Heart left ventricle (tissue), 13 donors: Measurements from ENCODE around the gene DNAH7.

ENCODE experiments used
- CTCF ChIP-seq, 12 donors: fragments of 200-600 bp; sonication (generic) in 4 of 12; IDR thresholded peaks; one replicate each; pipeline versions ENCODE4 v1.5.0 to v1.8.0; 2018 to 2022; ENCODE audit warnings: antibody characterized with exemption in 12 of 12, mild to moderate bottlenecking in 5 of 12
- POLR2A ChIP-seq, 2 donors: fragments of 450-650 bp; IDR thresholded peaks; one replicate each; pipeline ENCODE4 v1.6.1; 2017; ENCODE audit warnings: antibody characterized with exemption in 2 of 2, mild to moderate bottlenecking in 2 of 2, moderate library complexity in 2 of 2
- donor health status: ischemic (EF 13 %, LVEDD 7.1; RV severe dilation, severe dysfunction).
- donor health status: DM: no; HTN: yes; CAD: no.
- donor health status: DM: no; HTN: no; CAD: no.
- donor health status: ischemic (EF 25% LVEDD 6.9; RV normal size, moderate dysfunction).
- donor health status: ischemic (EF 25% LVEDD 5.7; RV mildly dilated, moderate dysfunction).
- donor health status: ischemic (EF 35%, LVEDD 5.7; RV mildly dilated, moderate dysfunction).
- donor health status: nonischemic (EF 11% LVEDD 7.7; RV severe dilation, severe dysfunction).
- donor health status: DM: yes; HTN: yes; CAD: no.
- donor health status: PGD.
- donor health status: ischemic (EF 29% LVEDD 5.4; RV normal size, mild dysfunction).
- donor health status: nonischemic (EF 23%, LVEDD 6.1; RV moderate dilation, normal function).

GRCh38 chr2:196000551-196000950, 68.1 kb downstream of the DNAH7 start:
- TF ChIP-seq CTCF (IDR thresholded peaks at IDR 0.05), result no peak
- no peak for TF ChIP-seq POLR2A (IDR thresholded peaks at IDR 0.05)
